ENCODE data around the gene PPIH. TPM values are rescaled to one million over a fixed set of nuclear protein-coding genes. Genes with fewer than 3 reads are reported as not detected.
"Not testable (repeated sequence)": the region's sequence is repeated elsewhere in the genome, so short reads cannot be mapped to it uniquely, and the experiment has no call there.

Gene PPIH
- total and polyA plus RNA-seq, 2 donors from 2014 or later = 25.6 to 40.7 TPM

DNA sequence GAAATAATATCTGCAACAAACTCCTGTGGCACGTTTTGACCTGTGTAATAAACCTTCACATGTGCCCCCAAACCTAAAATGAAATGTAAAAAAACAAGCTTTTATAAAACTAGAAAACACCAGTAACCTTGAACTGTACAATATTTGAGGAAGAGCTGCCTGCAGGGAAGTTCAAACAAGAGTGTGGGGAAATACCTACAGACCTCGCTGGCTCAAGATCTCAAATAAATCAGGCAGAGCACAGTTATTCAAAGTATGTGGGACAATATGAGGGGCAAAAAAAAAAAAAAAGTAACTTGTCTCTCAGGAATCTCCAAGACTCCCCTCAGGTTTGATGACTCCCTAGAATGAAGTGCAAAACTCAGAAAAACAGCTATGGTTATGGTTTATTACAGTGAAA lies 37.9 kb upstream of the PPIH start:
- Histone ChIP-seq H3K4me3 (ENCODE audit: low read length in 3 of 3) (no peak overlapping the region), H3K27ac (ENCODE audit: low read depth in 2 of 2, low read length in 2 of 2) (no peak overlapping the region), H3K27me3 (ENCODE audit: control insufficient read depth, insufficient read depth, low read length) (no peaks in the 10 kb centered on the region), H3K4me1 (ENCODE audit: control insufficient read depth in 2 of 3, insufficient read depth in 2 of 3, low read depth in 1 of 3, low read length in 3 of 3) (no peaks in the 10 kb centered on the region), H3K9ac (ENCODE audit: low read length in 3 of 3) (no peak overlapping the region), H3K9me3 (ENCODE audit: control insufficient read depth in 2 of 3, insufficient read depth in 1 of 3, low read length in 3 of 3) (no peaks in the 10 kb centered on the region), H3K36me3 (ENCODE audit: control insufficient read depth in 2 of 3, insufficient read depth in 3 of 3, low read length in 3 of 3) (no peaks in the 10 kb centered on the region)
- TF ChIP-seq, protein P1, sequence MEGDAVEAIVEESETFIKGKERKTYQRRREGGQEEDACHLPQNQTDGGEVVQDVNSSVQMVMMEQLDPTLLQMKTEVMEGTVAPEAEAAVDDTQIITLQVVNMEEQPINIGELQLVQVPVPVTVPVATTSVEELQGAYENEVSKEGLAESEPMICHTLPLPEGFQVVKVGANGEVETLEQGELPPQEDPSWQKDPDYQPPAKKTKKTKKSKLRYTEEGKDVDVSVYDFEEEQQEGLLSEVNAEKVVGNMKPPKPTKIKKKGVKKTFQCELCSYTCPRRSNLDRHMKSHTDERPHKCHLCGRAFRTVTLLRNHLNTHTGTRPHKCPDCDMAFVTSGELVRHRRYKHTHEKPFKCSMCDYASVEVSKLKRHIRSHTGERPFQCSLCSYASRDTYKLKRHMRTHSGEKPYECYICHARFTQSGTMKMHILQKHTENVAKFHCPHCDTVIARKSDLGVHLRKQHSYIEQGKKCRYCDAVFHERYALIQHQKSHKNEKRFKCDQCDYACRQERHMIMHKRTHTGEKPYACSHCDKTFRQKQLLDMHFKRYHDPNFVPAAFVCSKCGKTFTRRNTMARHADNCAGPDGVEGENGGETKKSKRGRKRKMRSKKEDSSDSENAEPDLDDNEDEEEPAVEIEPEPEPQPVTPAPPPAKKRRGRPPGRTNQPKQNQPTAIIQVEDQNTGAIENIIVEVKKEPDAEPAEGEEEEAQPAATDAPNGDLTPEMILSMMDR (IDR thresholded peaks at IDR 0.05; ENCODE audit: borderline replicate concordance, extremely low read depth, insufficient read depth) = no peak
- intact Hi-C loops (cut with DNase I) = no loop called here
- FAIRE-seq = no peak
- no peak for DNase-seq

DNA sequence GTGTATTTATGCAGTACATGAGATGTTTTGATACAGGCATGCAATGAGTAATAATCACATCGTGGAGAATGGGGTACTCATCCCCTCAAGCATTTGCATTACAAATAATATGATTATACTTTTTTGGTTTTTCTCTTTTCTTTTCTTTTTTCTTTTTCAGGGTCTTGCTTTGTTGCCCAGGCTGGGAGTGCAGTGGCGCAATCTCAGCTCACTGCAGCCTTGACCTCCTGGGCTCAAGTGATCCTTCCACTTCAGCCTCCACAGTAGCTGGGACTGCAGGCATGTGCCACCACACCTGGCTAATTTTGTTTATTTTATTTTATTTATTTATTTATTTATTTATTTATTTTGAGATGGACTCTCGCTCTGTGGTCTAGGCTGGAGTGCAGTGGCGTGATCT lies 37.0 kb upstream of the PPIH start:
- H3K9me3 ChIP-seq (ENCODE audit: control insufficient read depth in 2 of 3, insufficient read depth in 1 of 3, low read length in 3 of 3); H3K9ac ChIP-seq (ENCODE audit: low read length in 3 of 3); H3K36me3 ChIP-seq (ENCODE audit: control insufficient read depth in 2 of 3, insufficient read depth in 3 of 3, low read length in 3 of 3); DNase-seq; H3K4me3 ChIP-seq (ENCODE audit: low read length in 3 of 3); intact Hi-C loops (cut with DNase I); H3K4me1 ChIP-seq (ENCODE audit: control insufficient read depth in 2 of 3, insufficient read depth in 2 of 3, low read depth in 1 of 3, low read length in 3 of 3); H3K27ac ChIP-seq (ENCODE audit: low read depth in 2 of 2, low read length in 2 of 2); FAIRE-seq; H3K27me3 ChIP-seq (ENCODE audit: control insufficient read depth, insufficient read depth, low read length): not testable (repeated sequence)

DNA sequence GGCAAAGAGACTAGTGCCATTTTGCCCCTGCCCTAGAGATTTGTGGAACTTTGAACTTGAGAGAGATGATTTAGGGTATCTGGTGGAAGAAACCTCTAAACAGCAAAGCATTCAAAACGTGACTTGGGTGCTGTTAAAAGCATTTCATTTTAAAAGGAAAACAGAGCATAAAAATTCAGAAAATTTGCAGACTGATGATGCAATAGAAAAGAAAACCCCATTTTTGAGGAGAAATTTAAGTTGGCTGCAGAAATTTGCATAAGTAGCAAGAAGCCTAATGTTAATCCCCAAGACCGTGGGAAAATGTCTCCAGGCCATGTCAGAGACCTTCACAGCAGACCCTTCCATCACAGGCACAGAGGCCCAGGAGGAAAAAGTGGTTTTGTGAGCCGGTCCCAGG lies 31.0 kb upstream of the PPIH start:
- FAIRE-seq; H3K36me3 ChIP-seq (ENCODE audit: control insufficient read depth in 2 of 3, insufficient read depth in 3 of 3, low read length in 3 of 3); H3K27ac ChIP-seq (ENCODE audit: low read depth in 2 of 2, low read length in 2 of 2); H3K9ac ChIP-seq (ENCODE audit: low read length in 3 of 3); H3K4me1 ChIP-seq (ENCODE audit: control insufficient read depth in 2 of 3, insufficient read depth in 2 of 3, low read depth in 1 of 3, low read length in 3 of 3); H3K4me3 ChIP-seq (ENCODE audit: low read length in 3 of 3); DNase-seq; intact Hi-C loops (cut with DNase I); H3K9me3 ChIP-seq (ENCODE audit: control insufficient read depth in 2 of 3, insufficient read depth in 1 of 3, low read length in 3 of 3); H3K27me3 ChIP-seq (ENCODE audit: control insufficient read depth, insufficient read depth, low read length): not testable (repeated sequence)

DNA sequence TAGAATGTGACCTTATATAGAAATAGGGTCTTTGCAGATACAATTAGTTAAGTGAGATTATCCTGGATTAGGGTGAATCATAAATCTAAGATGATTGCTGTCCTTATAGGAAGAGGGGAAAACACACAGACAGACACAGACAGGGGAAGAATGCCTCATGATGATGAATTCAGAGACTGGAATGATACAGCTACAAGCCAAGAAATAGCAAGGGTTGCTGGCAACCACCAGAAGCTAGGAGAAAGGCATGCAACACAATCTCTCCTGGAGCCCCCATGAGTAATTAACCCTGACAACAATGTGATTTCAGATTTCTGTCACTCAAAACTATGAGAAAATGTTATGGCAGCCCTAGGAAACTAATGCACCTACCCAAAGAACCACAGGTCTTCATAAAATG lies 19.1 kb upstream of the PPIH start:
- intact Hi-C loops (cut with DNase I) = no loop called here
- Histone ChIP-seq H3K27me3 (ENCODE audit: control insufficient read depth, insufficient read depth, low read length) (no peaks in the 10 kb centered on the region), H3K9me3 (ENCODE audit: control insufficient read depth in 2 of 3, insufficient read depth in 1 of 3, low read length in 3 of 3) (no peaks in the 10 kb centered on the region), H3K36me3 (ENCODE audit: control insufficient read depth in 2 of 3, insufficient read depth in 3 of 3, low read length in 3 of 3) (peaks cover 0 to 5% (median 3%) of the 10 kb centered on the region in 3 donors), H3K4me3 (ENCODE audit: low read length in 3 of 3) (no peak overlapping the region), H3K9ac (ENCODE audit: low read length in 3 of 3) (no peak overlapping the region), H3K27ac (ENCODE audit: low read depth in 2 of 2, low read length in 2 of 2) (no peak overlapping the region), H3K4me1 (ENCODE audit: control insufficient read depth in 2 of 3, insufficient read depth in 2 of 3, low read depth in 1 of 3, low read length in 3 of 3) (no peaks in the 10 kb centered on the region)
- DNase-seq (no peak), FAIRE-seq (no peak)
- TF ChIP-seq, protein P1 (IDR thresholded peaks at IDR 0.05; ENCODE audit: borderline replicate concordance, extremely low read depth, insufficient read depth) = no peak

DNA sequence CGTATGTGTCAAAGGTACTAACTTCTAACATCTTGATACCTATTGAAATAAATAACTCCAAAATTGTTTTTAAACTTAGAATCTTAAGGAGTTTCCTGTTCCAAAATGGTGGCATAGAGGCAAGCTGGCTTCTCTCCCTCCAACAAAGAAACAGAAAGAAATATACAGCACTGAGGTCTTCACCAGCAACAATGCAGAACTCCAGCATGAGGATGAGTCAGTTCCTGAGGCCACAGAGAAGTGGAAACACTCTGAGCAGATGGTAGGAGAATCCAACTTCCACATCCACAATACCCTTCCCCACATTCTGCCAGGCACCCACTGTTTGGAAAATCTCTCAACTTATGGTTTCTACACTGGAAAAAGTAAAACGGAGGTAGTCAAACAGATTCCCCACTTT lies 12.2 kb upstream of the PPIH start:
- H3K4me1 ChIP-seq (ENCODE audit: control insufficient read depth in 2 of 3, insufficient read depth in 2 of 3, low read depth in 1 of 3, low read length in 3 of 3) = no peaks in the 10 kb centered on the region
- no peak overlapping the region for H3K9ac ChIP-seq (ENCODE audit: low read length in 3 of 3)
- H3K27ac ChIP-seq (ENCODE audit: low read depth in 2 of 2, low read length in 2 of 2) = no peak overlapping the region
- FAIRE-seq = no peak
- TF ChIP-seq, protein P1 (IDR thresholded peaks at IDR 0.05; ENCODE audit: borderline replicate concordance, extremely low read depth, insufficient read depth) = no peak
- peaks cover 0 to 6% (median 3%) of the 10 kb centered on the region in 3 donors for H3K36me3 ChIP-seq (ENCODE audit: control insufficient read depth in 2 of 3, insufficient read depth in 3 of 3, low read length in 3 of 3)
- no peaks in the 10 kb centered on the region for H3K9me3 ChIP-seq (ENCODE audit: control insufficient read depth in 2 of 3, insufficient read depth in 1 of 3, low read length in 3 of 3)
- no peak overlapping the region for H3K4me3 ChIP-seq (ENCODE audit: low read length in 3 of 3)
- DNase-seq = no peak
- H3K27me3 ChIP-seq (ENCODE audit: control insufficient read depth, insufficient read depth, low read length) = no peaks in the 10 kb centered on the region
- intact Hi-C loops (cut with DNase I) = no loop called here
